GM06990 (cell line): ENCODE data around the gene RAB8B.

Source experiments
- DNase-seq: peaks from one replicate; pipeline ENCODE4 v3.0.0-alpha.2; 2011; ENCODE audit not compliant: insufficient read length; ENCODE audit errors: extremely low read depth
- H3K27me3 ChIP-seq: replicated peaks from 2 replicates; pipeline ENCODE4 v1.6.0; 2011; ENCODE audit warnings: low read length; ENCODE audit not compliant: control insufficient read depth, insufficient read depth
- H3K36me3 ChIP-seq: 2 replicates; pipeline ENCODE4 v1.5.1; 2011; ENCODE audit warnings: low read length; ENCODE audit not compliant: control insufficient read depth, insufficient read depth
- H3K4me3 ChIP-seq: replicated peaks from 2 replicates; pipeline ENCODE4 v1.5.1; 2011; ENCODE audit warnings: low read depth, mild to moderate bottlenecking, control low read depth, low read length
- TF ChIP-seq, protein P1 (sequence below): IDR thresholded peaks from 2 replicates; pipeline ENCODE4 v1.5.1; 2011; ENCODE audit warnings: low read length, control low read depth, mild to moderate bottlenecking, inconsistent platforms; ENCODE audit not compliant: insufficient read depth, poor library complexity, severe bottlenecking

Gene RAB8B

GRCh38 chr15:63212050-63213004 is 22.9 kb downstream of the RAB8B start:
- Histone ChIP-seq H3K4me3 (peak overlapping the region; percentile 40), H3K27me3 (no peaks in the 10 kb centered on the region), H3K36me3 (no peaks in the 10 kb centered on the region)
- DNase-seq, result peak; percentile 50
- TF ChIP-seq, protein P1, sequence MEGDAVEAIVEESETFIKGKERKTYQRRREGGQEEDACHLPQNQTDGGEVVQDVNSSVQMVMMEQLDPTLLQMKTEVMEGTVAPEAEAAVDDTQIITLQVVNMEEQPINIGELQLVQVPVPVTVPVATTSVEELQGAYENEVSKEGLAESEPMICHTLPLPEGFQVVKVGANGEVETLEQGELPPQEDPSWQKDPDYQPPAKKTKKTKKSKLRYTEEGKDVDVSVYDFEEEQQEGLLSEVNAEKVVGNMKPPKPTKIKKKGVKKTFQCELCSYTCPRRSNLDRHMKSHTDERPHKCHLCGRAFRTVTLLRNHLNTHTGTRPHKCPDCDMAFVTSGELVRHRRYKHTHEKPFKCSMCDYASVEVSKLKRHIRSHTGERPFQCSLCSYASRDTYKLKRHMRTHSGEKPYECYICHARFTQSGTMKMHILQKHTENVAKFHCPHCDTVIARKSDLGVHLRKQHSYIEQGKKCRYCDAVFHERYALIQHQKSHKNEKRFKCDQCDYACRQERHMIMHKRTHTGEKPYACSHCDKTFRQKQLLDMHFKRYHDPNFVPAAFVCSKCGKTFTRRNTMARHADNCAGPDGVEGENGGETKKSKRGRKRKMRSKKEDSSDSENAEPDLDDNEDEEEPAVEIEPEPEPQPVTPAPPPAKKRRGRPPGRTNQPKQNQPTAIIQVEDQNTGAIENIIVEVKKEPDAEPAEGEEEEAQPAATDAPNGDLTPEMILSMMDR, result no peak

DNA sequence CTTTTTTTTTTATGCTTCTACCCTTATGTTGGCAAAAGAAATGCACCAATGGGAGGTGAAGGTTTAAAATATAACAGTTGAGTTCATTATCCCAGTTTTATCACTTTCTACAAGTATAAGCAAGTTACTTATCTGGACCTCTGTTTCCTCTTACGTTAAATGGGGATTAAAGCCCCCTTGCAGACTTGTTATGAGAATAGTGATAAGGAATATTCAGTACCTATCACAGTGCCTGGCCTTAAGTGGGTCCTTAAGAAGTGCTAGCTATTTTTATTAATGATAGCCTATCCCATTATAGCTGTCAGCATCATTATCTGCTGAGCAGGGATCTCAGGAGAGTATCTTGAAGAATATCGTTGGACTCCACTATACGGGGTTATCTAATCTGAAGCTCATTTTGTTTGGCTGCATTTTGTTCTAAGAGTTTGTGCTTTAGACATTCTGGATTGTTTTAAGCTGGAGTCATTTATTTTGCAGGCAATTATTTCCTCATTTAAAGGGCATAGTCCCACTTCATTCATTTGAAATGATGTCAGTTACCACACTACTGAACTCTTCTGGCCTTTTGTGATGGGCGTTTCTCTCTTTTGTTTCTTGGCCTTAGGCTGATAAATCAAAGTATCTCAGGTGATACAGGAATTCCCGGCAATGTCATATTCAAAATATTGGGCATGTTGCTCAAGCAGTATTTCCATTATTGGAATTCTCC is 28.8 kb downstream of the RAB8B start:
- H3K27me3 ChIP-seq, result no peaks in the 10 kb centered on the region
- no peak for DNase-seq
- TF ChIP-seq, protein P1, result no peak
- no peak overlapping the region for H3K4me3 ChIP-seq
- H3K36me3 ChIP-seq, result no peaks in the 10 kb centered on the region

GRCh38 chr15:63219196-63219710 is 29.8 kb downstream of the RAB8B start:
- Histone ChIP-seq H3K27me3 (no peaks in the 10 kb centered on the region), H3K4me3 (no peak overlapping the region), H3K36me3 (peaks cover 2% of the 10 kb centered on the region)
- no peak for DNase-seq
- TF ChIP-seq, protein P1, result no peak

DNA sequence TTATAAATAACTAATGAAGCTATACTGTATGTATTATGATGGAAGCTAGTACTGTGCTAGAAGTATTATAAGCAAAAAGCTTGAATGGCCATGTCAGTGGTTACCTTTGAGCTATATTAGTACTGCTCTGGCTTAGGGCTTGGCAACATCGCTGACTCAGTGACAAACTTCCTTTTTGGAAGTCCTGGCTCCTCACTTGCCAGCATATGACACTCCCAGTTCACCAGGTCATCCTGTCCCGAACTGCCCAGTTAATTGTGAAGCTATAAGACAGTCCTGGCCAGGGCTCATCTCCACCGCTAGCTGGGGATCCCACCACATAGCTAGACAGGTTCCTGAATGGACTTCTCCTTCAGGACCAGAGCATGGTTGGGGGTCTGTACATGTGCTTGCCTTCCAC is 31.9 kb downstream of the RAB8B start:
- Histone ChIP-seq H3K27me3 (no peaks in the 10 kb centered on the region), H3K4me3 (no peak overlapping the region), H3K36me3 (peaks cover 2% of the 10 kb centered on the region)
- DNase-seq, result no peak
- TF ChIP-seq, protein P1, result no peak

- no peaks in the 10 kb centered on the region for H3K27me3 ChIP-seq
- H3K4me3 ChIP-seq, result no peak overlapping the region
- TF ChIP-seq, protein P1, result no peak
- H3K36me3 ChIP-seq, result peaks cover 2% of the 10 kb centered on the region
- DNase-seq, result no peak
Observed at GRCh38 chr15:63223463-63223862, 34.1 kb downstream of the RAB8B start.
